ENCODE results near the gene KCNH3. TPM values are rescaled to one million over a fixed set of nuclear protein-coding genes. Genes with fewer than 3 reads are reported as not detected.
A peak's percentile ranks its signal among the peaks of the same experiment; 100 is the strongest.
"Not testable (repeated sequence)": the region's sequence is repeated elsewhere in the genome, so short reads cannot be mapped to it uniquely, and the experiment has no call there.

Gene KCNH3
- total RNA-seq, 2 donors from 2014 or later: 0.10 to 0.28 TPM

GRCh38 chr12:49519574-49519936, 19.3 kb upstream of the KCNH3 start:
- intact Hi-C loops (cut with DNase I): loop anchor here (5.0 to 10.0 kb wide), 3 partner anchors 155 to 185 kb away; partner anchors contain the start of genes C1QL4 (in 1 of the 2) and SPATS2 (in 1 of the 2)
- no peak for DNase-seq (ENCODE audit: low spot score)

DNA sequence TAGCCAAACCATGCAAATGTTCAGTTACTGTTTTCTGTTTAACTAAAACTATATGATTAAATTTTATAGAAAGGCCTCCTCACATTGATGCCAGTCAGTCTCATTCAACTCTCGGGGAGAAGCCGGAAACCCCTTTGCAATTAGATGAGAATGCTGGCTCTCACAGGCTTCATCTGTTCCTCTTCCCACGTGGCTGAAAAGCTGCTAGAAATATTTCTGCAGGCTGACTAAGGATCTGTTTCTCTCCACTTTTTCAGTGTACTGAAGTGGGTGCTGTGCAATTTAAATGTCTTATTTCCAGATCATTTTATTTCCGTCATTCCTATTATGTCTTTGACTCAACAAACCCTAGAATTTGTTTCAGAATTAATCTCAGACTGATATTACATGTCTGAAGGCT, 17.4 kb upstream of the KCNH3 start:
- no peak for DNase-seq (ENCODE audit: low spot score)
- intact Hi-C loops (cut with DNase I): no loop called here

- intact Hi-C loops (cut with DNase I): no loop called here
- DNase-seq (ENCODE audit: low spot score): peak; percentile 14
Observed at GRCh38 chr12:49524660-49525324, 14.0 kb upstream of the KCNH3 start.

- peak; percentile 35 for DNase-seq (ENCODE audit: low spot score)
Observed at GRCh38 chr12:49525942-49526341, 12.9 kb upstream of the KCNH3 start.

DNA sequence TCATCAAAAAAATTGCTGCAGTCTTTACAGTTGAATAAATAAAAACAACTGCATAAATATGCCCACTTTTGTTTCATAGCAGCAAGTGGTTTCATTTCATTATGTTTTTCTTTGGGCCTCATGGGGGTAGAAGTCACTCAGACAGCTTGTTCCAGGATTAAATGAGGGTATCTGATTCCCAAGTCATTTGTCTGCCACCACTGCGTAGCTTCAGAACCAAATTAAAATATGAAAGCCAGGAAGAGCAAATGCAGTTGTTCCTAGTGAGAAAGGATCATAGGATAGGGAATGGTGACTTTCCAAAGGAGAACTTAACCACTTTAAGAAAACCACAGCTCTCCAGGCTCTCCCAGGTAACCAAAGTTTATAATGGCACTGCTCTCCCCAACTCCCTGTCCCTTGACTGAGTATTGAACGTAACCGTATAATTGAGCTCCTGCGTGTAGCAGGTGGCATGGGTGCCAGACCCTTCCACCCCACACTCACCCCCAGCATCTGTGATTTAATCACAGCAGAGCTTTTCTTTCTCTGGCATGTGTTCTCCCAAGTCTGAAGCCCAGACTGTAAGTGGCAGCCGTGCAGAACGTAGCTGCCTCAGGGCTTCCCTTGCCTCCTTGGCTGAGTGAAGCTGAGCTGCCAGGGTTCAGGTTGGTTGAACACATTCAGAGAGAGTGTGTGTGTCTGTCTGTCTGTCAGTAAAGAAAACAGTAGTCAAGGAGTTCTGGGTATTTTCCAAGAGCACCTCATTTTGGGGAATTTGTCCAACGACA, 11.3 kb upstream of the KCNH3 start:
- DNase-seq (ENCODE audit: low spot score): peak; percentile 17
- intact Hi-C loops (cut with DNase I): no loop called here

More at GRCh38 chr12:49525942-49526341, 12.9 kb upstream of the KCNH3 start:
- intact Hi-C loops (cut with DNase I): no loop called here

GRCh38 chr12:49529414-49529813, 9.4 kb upstream of the KCNH3 start:
- intact Hi-C loops (cut with DNase I): no loop called here
- DNase-seq (ENCODE audit: low spot score): no peak

DNA sequence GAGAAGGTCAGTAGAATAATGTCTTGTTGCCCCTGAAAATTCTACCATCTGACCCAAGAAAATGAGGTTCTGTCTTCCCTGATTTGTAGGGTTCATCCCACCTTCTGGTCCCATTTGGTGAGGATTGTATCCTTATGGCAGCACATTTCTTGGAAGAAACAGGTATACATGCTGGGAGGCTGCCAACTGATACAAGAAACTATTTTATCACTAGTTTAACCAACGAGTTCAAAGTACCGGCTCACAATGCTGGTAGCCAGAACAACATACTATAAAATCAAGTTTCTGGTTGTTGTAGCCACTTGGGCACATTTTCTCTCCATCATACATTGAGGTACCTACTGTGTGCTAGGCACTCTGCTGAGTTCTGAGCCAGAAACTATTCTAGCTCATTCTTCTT, 7.1 kb upstream of the KCNH3 start:
- intact Hi-C loops (cut with DNase I): no loop called here
- no peak for DNase-seq (ENCODE audit: low spot score)

- intact Hi-C loops (cut with DNase I): no loop called here
- DNase-seq (ENCODE audit: low spot score): peak; percentile 15
Observed at GRCh38 chr12:49533331-49533730, 5.5 kb upstream of the KCNH3 start.

- intact Hi-C loops (cut with DNase I): not testable (repeated sequence)
- peak; percentile 5 for DNase-seq (ENCODE audit: low spot score)
Observed at GRCh38 chr12:49534122-49534521, 4.7 kb upstream of the KCNH3 start.

- peak; percentile 66 for DNase-seq (ENCODE audit: low spot score)
- intact Hi-C loops (cut with DNase I): no loop called here
Observed at GRCh38 chr12:49534731-49535278, 4.0 kb upstream of the KCNH3 start.

DNA sequence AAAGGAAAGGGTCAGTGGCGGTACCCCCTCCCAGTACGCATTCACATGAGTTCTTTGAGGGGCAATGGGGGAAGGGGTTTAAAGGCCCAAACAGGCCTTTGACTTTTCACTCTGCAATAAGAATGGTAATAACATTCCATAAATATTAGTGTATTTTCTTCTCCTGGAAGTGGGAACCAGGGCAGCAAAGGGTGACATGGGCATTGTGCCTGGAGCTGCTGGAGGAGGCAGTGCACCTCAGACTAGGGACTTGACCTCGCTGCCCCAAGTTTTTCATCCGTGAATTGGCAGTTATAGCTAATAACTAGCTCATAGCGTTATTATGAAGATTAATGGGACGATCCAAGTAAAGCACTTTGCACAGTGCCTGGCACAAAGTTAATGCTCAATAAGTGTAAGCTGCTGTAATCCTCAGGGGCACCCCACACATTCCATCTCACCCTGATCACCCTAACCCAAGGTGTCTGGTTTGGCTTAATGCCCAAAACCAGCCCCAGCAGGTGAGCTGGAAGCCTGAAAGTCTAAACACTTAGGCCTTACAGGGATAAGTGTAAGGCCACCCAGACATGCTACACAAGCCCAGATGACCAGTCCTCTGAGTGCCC, 2.8 kb upstream of the KCNH3 start:
- peak; percentile 26 for DNase-seq (ENCODE audit: low spot score)
- intact Hi-C loops (cut with DNase I): no loop called here

- intact Hi-C loops (cut with DNase I): no loop called here
- DNase-seq (ENCODE audit: low spot score): no peak
Observed at GRCh38 chr12:49536526-49537071, 2.2 kb upstream of the KCNH3 start.

DNA sequence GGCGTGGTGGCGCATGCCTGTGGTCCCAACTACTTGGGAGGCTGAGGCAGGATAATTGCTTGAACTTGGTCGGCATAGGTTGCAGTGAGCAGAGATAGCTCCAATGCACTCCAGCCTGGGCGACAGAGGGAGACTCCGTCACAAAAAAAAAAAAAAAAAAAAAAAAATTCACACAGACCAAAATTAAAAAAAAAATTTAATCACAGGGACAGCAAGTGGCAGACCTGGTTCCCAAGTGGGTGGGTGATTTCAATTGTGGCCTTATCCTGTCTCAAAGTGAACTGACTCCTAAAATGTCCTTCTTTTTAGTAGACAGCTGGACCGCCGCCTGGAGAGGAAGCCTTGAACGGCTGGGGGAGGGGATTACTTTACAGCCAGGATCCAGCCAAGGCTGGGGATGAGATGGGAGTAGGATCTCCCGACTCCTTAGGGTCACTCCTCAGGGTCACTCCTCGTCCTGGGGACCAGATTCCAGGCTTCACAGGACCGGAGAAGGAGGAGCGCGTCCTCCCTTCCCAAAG, 1.5 kb upstream of the KCNH3 start:
- peak; percentile 63 for DNase-seq (ENCODE audit: low spot score)
- intact Hi-C loops (cut with DNase I): no loop called here

GRCh38 chr12:49537752-49538509, 899 bp upstream of the KCNH3 start:
- DNase-seq (ENCODE audit: low spot score): peak; percentile 81
- intact Hi-C loops (cut with DNase I): no loop called here

DNA sequence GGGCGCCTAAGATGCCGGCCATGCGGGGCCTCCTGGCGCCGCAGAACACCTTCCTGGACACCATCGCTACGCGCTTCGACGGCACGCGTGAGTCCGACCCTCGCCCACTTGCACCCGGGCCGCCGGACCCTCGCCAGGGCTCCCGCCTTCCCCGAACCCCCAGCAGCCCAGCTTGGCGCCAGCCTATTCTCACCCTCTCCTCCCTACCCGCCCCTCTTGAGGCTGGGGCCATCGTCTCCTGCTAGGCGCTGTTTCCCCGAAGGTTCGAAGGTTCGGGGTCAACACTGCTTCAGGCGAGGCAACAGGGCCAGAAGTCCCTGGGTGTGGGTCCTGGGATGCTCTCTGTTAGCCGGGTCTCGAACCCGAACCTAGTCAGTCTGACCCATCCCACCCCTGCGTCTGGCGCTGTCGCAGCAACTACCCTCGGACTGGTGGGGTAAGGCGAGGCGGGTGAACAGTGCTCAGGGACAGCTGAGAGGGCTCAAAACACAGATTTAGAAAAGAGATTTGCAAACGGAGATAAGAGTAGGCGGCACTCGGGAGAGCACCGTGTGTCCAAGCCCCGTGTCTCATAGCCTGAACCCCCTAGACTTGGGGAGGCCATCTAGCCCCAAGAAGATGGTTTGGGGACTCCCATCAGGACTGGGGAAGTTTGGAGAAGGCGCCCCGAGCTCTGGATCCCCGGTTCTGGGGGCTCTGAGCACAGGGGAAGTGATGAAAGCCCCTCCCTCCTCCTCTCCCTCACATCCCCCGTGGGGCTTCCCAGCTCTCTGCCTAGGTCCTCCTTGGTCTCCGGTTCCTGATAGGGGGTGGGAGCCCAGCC, 787 bp downstream of the KCNH3 start:
- intact Hi-C loops (cut with DNase I): no loop called here
- peak; percentile 62 for DNase-seq (ENCODE audit: low spot score)

DNA sequence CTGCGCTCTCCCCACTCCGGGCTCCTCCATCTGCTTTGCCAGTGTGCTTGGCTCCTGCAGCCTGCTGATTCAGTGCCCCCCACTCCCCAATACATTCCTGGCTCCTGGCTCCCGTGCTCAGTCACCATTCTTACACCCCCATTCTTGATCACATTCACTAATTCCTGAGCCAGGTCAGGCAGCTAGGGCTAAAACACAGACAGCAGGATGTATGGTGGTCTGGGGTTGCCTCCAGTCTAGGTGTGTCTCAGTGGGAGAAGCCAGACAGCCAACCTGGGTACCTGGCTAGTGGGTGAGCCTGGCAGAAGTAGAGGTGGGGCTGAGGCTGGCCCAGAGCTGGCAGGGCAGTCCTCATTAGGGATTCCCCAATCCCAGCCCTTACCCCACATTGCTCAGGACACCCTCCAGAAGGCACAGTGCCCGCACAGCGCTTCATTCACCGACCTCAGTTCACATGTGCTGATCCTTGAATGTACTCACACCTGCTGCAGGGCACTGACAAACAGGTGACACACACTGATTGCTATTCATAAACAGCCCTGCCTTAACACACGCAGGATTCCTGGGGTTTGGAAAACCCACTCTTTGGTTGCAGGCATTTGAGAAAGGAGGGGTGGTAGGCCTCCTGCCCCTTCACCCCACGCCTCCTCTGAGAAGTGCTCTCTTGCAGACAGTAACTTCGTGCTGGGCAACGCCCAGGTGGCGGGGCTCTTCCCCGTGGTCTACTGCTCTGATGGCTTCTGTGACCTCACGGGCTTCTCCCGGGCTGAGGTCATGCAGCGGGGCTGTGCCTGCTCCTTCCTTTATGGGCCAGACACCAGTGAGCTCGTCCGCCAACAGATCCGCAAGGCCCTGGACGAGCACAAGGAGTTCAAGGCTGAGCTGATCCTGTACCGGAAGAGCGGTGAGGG, 1.7 kb downstream of the KCNH3 start:
- intact Hi-C loops (cut with DNase I): no loop called here
- DNase-seq (ENCODE audit: low spot score): peak; percentile 74
